HG02678 (cell line): ENCODE results near the gene ZKSCAN8.
"Not testable (repeated sequence)": the region's sequence is repeated elsewhere in the genome, so short reads cannot be mapped to it uniquely, and the experiment has no call there.

Experiments used
- ATAC-seq: cut with Tn5 transposase; IDR thresholded peaks from one replicate; pipeline ENCODE4 v1.9.1; 2021; ENCODE audit warnings: mild to moderate bottlenecking, moderate library complexity; ENCODE audit not compliant: unreplicated experiment

ZKSCAN8 gene

GRCh38 chr6:28141500-28142329 is at the start of gene ZKSCAN8:
Gene ZKSCAN8, plus strand, starts transcription at chr6:28141883. Its CDS starts 6,525 bp downstream, at chr6:28148408.
- ATAC-seq = peak; percentile 83

- not testable (repeated sequence) for ATAC-seq
Observed at GRCh38 chr6:28102222-28102621, 39.5 kb upstream of the ZKSCAN8 start.

GRCh38 chr6:28102699-28103098 is 39.0 kb upstream of the ZKSCAN8 start:
- ATAC-seq = not testable (repeated sequence)

- ATAC-seq = peak; percentile 98
Observed at GRCh38 chr6:28104392-28105244, 37.1 kb upstream of the ZKSCAN8 start.

- peak; percentile 16 for ATAC-seq
Observed at GRCh38 chr6:28105245-28105639, 36.4 kb upstream of the ZKSCAN8 start.

- no peak for ATAC-seq
Observed at GRCh38 chr6:28107506-28107905, 34.2 kb upstream of the ZKSCAN8 start.

- no peak for ATAC-seq
Observed at GRCh38 chr6:28111964-28112363, 29.7 kb upstream of the ZKSCAN8 start.

- ATAC-seq = no peak
Observed at GRCh38 chr6:28115799-28116198, 25.9 kb upstream of the ZKSCAN8 start.

- ATAC-seq = no peak
Observed at GRCh38 chr6:28117386-28118050, 24.2 kb upstream of the ZKSCAN8 start.

- no peak for ATAC-seq
Observed at GRCh38 chr6:28118217-28118616, 23.5 kb upstream of the ZKSCAN8 start.

- no peak for ATAC-seq
Observed at GRCh38 chr6:28121876-28122275, 19.8 kb upstream of the ZKSCAN8 start.

- not testable (repeated sequence) for ATAC-seq
Observed at GRCh38 chr6:28122283-28122682, 19.4 kb upstream of the ZKSCAN8 start.

GRCh38 chr6:28124350-28124970 is 17.2 kb upstream of the ZKSCAN8 start, which contains the start of gene ZSCAN16:
Gene ZSCAN16, plus strand, starts transcription at chr6:28124609. Its CDS starts 835 bp downstream, at chr6:28125444.
- ATAC-seq = peak; percentile 97

- no peak for ATAC-seq
Observed at GRCh38 chr6:28124971-28125353, 16.7 kb upstream of the ZKSCAN8 start.

GRCh38 chr6:28125401-28125800 is 16.3 kb upstream of the ZKSCAN8 start:
- no peak for ATAC-seq

- no peak for ATAC-seq
Observed at GRCh38 chr6:28134015-28134414, 7.7 kb upstream of the ZKSCAN8 start.

- no peak for ATAC-seq
Observed at GRCh38 chr6:28134716-28135115, 7.0 kb upstream of the ZKSCAN8 start.

GRCh38 chr6:28135393-28135792 is 6.3 kb upstream of the ZKSCAN8 start:
- no peak for ATAC-seq

GRCh38 chr6:28136585-28137504 is 4.8 kb upstream of the ZKSCAN8 start:
- ATAC-seq = peak; percentile 54
